GM04503 (cell line): ENCODE data around the gene SNAPC4.
"Not testable (repeated sequence)": the region's sequence is repeated elsewhere in the genome, so short reads cannot be mapped to it uniquely, and the experiment has no call there.

Source experiments
- DNase-seq: peaks from one replicate; pipeline ENCODE4 v3.0.0-alpha.2; 2012; ENCODE audit warnings: low read depth

SNAPC4 gene

DNA sequence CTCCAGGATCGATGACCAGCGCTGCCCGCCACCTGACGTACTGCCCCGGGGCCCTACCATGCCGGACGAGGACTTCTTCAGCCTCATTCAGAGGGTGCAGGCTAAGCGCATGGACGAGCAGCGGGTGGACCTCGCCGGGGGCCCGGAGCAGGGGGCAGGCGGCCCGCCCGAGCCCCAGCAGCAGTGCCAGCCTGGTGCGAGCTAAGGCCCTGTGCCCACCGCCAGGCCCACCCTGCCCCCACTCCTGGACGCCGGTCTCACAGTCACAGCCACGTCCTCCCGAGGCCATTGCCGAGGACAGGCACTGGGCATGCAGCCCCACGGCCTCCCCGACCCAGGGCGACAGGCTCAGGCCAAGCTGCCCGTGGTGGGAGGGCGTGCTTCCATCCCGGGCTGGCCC, 42.0 kb downstream of the SNAPC4 start:
- no peak for DNase-seq

DNA sequence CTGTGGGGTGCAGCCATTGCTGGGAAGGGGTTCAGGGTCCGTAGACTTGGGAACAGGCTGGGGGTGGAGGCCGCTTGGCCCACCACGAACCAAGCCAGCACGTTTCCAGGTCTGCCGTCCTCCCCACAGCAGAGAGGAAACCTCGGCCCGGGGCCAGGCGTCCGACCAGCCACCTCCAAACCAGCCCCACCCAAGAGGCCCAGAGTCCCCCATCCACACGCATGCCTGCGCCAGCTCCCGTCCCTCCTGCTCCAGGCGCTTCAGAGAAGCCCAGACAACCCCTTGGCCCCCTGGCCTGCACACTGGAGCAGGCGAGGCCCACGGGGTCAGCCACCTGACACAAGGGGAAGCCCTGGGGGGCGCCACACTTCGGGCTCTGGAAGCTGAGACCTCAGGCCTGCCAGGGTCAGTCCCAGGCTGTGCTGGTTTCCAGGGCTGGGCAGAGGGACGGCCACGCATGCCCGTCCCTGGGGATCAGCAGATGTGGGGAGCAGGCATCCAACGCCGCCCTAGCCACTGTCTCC, 42.7 kb downstream of the SNAPC4 start:
- no peak for DNase-seq

DNA sequence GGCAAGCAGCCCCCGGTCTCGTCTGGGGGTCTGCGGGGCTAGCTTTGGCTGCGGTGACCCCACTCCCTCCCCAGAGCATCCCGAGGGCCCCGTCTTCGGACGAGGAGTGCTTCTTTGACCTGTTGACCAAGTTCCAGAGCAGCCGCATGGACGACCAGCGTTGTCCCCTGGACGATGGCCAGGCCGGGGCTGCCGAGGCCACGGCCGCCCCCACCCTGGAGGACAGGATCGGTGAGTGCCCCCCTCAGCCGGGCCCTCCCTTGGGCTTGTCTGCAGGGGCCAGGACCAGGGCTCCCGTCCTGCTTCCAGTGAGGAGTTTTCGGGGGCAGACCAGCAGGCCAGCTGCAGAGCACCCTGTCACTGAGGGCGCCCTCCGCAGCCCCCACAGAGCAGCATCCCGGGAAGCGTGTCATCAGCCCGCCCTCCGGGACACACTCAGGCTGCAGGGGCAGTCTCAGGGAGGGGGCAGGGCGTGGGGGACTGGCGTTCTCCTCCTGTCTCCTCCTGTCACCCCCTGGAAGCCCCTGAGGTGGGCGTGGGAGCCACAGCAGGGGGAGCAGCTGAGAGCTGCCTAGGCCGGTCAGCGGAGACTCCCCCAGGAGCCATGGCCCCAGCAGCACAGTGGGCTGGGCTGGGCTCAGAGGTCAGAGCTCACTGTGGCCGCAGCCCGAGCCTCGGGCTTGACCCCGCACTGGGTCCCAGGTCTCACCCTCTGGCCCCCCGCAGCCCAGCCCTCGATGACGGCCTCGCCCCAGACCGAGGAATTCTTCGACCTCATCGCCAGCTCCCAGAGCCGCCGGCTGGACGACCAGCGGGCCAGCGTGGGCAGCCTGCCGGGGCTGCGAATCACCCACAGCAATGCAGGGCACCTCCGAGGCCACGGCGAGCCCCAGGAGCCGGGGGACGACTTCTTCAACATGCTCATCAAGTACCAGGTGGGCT, 44.1 kb downstream of the SNAPC4 start:
- DNase-seq, result no peak

GRCh38 chr9:136354592-136355085, 45.3 kb downstream of the SNAPC4 start:
- no peak for DNase-seq

DNA sequence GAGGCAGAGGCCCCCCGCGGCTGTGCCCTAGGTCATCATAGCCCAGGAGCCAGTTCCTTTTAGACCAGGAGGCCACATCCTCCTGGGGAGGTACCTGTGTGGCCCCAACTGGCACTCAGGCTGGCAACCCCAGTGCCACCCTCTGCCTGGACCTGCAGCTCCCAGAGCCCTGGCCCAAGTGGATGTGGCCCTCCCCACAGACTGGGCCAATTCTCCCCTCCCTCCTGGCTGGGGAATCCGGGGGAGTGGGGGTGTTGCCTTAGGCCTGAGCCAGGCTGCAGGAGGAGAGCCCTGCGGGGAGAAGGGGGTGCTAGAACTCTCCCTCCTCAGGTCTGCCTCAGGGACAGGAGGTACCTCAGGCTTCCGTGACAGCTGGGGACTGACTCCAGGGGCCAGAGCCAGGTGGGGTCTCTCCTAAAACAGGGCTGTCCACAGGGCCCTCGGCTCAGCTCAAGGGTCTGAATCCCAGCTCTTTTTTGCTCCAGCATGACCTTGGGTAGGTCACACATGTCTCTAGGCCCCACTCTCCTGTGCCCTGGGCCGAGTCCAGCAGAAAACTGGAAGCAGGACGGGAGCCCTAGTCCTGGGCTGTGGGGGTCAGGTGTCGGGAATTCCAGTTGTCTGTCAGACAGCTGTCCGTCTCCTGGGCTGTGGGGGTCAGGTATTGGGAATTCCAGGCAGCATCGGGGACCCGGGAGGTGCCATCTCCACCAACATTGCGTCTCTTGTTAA, 46.0 kb downstream of the SNAPC4 start:
- no peak for DNase-seq

DNA sequence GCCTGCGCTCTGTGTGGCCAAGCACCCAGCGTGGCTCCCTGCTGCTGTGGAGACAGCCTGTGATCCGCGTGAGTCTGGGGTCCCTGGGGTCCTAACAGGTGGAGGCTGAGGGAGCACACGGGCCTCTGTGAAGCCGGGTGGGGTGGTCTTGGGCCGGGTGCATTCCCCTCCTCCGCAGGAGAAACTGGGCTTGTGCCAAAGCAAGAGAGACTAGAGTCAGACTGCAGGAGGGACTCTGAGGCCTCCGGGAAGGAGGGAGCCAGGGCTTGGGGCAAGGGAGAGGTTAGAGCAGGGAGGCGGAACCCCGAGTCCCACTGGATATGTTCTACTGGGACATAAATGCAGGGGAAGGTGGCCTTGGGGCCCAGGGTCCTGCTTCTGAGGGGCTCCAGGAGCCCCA, 46.9 kb downstream of the SNAPC4 start:
- no peak for DNase-seq

DNA sequence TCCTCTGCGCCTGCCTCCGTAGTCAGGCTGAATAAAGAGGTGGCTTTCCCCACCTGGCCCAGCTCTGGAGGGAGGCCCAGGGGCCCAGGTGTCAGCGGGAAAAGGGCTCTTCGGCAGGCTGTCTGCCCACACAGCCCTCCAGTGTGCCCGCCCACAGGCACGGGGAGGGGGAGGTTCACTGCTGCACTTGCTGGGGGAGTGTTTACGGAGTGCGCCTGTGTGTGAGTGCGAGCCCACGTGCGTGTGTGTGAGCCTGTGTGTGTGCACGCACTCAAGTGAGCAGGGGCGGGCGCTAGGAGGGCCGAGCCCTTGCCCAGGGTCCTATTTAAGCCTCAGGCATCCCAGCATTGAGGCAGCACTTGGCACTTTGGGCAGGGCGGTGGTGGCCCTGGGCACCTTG, 47.3 kb downstream of the SNAPC4 start:
- DNase-seq, result no peak

GRCh38 chr9:136351868-136352267, 48.1 kb downstream of the SNAPC4 start:
- DNase-seq, result not testable (repeated sequence)

GRCh38 chr9:136351252-136351800, 48.6 kb downstream of the SNAPC4 start:
- DNase-seq, result no peak
